GM19238 (cell line): Measurements from ENCODE around the gene PCMT1.
"Not testable (repeated sequence)": the region's sequence is repeated elsewhere in the genome, so short reads cannot be mapped to it uniquely, and the experiment has no call there.

ENCODE experiments used
- DNase-seq: peaks from one replicate; pipeline ENCODE4 v3.0.0; 2011; ENCODE audit warnings: low spot score; ENCODE audit not compliant: insufficient read length

PCMT1 gene

GRCh38 chr6:149854017-149854416 is 104.5 kb downstream of the PCMT1 start:
- DNase-seq, result not testable (repeated sequence)

DNA sequence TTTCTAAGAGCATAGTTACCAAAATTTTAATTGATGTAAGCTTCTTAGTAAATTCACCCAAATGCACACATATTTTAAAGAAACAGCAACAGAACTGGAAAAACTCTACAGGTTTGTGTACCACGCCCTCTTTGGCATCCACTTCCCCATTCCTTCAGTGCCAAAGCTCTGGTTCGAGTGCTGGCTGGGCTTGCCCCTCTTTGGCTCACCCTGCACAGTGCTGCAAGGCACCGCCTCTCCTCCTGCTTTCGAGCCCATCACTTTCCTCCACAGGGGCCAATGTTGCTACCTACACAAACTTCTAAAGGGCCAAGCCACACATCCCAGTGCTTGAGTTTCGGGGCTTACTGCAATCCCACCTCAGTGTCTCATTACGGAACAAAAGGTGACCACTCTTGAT is 105.0 kb downstream of the PCMT1 start:
- no peak for DNase-seq

DNA sequence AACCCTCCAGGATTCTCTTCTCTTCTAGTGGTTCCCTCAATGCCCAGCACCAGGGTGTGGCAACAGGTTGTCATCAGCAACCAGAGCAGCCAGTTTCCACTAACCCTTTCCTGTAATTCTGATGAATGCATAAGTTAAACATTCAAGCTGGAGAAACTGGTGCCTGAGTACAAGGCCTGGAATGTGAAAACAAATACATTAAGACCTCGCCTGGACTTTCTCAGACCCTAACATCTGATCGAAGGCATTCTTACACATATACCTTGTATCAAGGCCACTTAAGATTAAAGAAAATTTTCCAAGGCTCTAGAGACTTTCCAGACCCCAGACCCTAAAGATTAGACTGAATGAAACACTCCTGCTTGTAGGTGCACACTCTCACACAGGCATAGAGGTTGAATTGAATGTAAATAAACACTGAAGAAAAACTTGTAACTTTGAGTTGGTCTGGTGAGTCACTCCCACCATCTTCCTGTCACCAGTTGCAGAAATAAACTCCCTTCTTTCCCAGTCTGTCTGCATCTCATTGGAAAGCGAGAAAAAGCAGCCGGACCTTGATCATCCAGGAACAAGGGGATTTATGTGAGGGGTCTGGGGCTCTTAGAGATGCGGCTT is 105.6 kb downstream of the PCMT1 start:
- DNase-seq, result no peak

- no peak for DNase-seq
Observed at GRCh38 chr6:149855741-149856140, 106.2 kb downstream of the PCMT1 start.

DNA sequence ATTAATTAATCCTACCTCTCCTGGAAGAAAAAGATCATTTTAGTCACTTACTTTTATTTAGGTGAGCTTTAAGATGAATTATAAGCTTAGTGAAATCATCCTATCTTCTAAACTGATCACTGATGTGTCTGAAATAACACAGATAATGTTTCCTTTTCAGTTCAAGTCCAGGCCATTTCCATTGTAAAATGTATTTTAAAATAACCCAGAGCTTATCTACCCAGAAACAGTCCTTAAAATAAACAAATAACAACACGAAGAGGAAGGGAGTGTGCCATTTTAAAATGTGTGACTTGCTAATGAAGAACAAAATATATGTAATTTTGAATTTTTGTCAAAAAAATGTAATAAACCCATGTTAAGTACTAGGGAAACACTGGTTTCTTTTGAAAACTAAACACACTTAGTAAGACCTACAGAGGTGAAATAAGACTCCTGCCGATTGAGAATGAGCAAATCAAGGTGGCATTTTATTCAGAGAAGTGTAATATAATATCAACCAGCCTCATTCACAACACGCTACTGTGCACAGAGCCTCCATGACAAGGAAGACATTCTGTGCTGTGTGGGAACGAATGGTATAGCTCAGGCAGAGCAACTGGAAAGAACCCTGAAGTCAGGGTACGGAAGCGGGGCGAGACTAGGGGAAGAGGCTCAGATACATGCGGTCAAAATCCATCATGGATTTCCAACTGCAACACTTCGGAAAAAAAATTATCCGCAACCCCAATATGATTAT is 106.9 kb downstream of the PCMT1 start:
- DNase-seq, result no peak

DNA sequence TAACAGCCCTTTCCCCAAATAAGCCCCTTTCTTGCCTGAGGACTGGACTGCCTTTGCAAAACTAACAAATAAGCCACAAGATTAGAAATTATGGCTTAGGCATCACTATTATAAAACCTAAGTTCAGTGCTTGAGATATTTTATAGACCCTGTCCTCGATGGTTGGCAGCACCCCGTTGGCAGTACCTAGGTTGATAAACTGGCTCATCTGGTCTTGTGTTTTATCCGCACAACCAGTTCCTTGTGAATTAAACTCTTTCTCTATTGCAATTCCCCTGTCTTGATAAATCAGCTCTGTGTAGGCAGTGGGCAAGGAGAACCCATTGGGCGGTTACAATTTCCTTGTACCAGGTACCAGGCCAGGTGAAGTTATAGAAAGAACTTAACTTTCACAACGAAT is 108.0 kb downstream of the PCMT1 start:
- DNase-seq, result no peak

- DNase-seq, result no peak
Observed at GRCh38 chr6:149859368-149859767, 109.8 kb downstream of the PCMT1 start.

- DNase-seq, result no peak
Observed at GRCh38 chr6:149859938-149860337, 110.4 kb downstream of the PCMT1 start.

DNA sequence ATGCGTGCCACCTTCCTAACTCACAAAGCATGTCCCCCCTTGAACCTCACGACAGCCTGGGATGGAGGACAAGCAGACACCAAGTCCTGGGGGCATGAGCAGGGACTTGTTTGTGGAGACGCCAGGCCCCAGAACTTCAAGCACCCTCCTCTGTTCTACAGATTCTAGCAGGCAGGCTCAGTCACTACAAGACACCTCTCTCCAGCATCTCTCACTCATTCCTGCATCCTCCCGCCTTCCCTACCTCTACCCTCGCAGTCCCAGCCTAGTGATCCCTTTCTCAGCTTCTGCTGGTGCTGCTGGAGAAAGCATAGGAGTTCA is 110.9 kb downstream of the PCMT1 start:
- no peak for DNase-seq
